IPS DF 4.7 (cell line): ENCODE data around the gene ERN2.
A peak's percentile ranks its signal among the peaks of the same experiment; 100 is the strongest.

Source experiments
- DNase-seq: peaks from one replicate; pipeline ENCODE4 v3.0.0-alpha.2; 2013; ENCODE audit warnings: low spot score; ENCODE audit errors: extremely low read depth

ERN2 gene

GRCh38 chr16:23640931-23641765, 71.9 kb downstream of the ERN2 start, which contains the start of the genes DCTN5 and PALB2:
Gene DCTN5 (plus strand): TSS chr16:23641466. CDS start chr16:23641543, 77 bp downstream.
Gene PALB2 (minus strand): TSS chr16:23641310. CDS start chr16:23641157, 153 bp downstream.
- peak; percentile 72 for DNase-seq

GRCh38 chr16:23640615-23640930, 72.4 kb downstream of the ERN2 start:
- no peak for DNase-seq
